Hematopoietic multipotent progenitor cell (in vitro differentiated cells): Measurements from ENCODE around the gene SDF4. TPM values are rescaled to one million over a fixed set of nuclear protein-coding genes. Genes with fewer than 3 reads are reported as not detected.

Experiments used
- DNase-seq, 3 donors: peaks; one replicate each; pipeline ENCODE4 v3.0.0-alpha.2; 2011 to 2015; ENCODE audit warnings: low read depth in 2 of 3, low spot score in 2 of 3
- total RNA-seq: library from RNA; depleted of rRNA; stranded (reverse); fragments of >200 nt; gene quantifications from one replicate; pipeline ENCODE4 v1.2.3, GENCODE V29; 2012

Gene SDF4
- total RNA-seq, 1 donor = 67.1 TPM

GRCh38 chr1:1242461-1243265 is 10.9 kb upstream of the SDF4 start:
- DNase-seq = no peak

GRCh38 chr1:1241588-1242219 is 9.9 kb upstream of the SDF4 start:
- DNase-seq = no peak

GRCh38 chr1:1240822-1241587 is 9.2 kb upstream of the SDF4 start:
- no peak for DNase-seq

- DNase-seq = no peak
These were observed 8.5 kb upstream of the SDF4 start for GRCh38 chr1:1240348-1240732.

GRCh38 chr1:1239614-1240347 is 8.0 kb upstream of the SDF4 start:
- DNase-seq = no peak

- DNase-seq = no peak
These were observed 7.4 kb upstream of the SDF4 start for GRCh38 chr1:1239227-1239613.

- DNase-seq = no peak
These were observed 6.9 kb upstream of the SDF4 start for GRCh38 chr1:1238702-1239178.

GRCh38 chr1:1237874-1238701 is 6.3 kb upstream of the SDF4 start:
- no peak for DNase-seq

- no peak for DNase-seq
These were observed 5.4 kb upstream of the SDF4 start for GRCh38 chr1:1236945-1237873.

- no peak for DNase-seq
These were observed 4.5 kb upstream of the SDF4 start for GRCh38 chr1:1236176-1236763.

- DNase-seq = no peak
These were observed 3.4 kb upstream of the SDF4 start for GRCh38 chr1:1235016-1235744.

- no peak for DNase-seq
These were observed 2.5 kb upstream of the SDF4 start for GRCh38 chr1:1234180-1234808.

- no peak for DNase-seq
These were observed 1.7 kb upstream of the SDF4 start for GRCh38 chr1:1233567-1233892.

GRCh38 chr1:1232796-1233566 is 1.2 kb upstream of the SDF4 start:
- no peak for DNase-seq

GRCh38 chr1:1232208-1232795 is 501 bp upstream of the SDF4 start, which contains the start of gene B3GALT6:
TSS of gene B3GALT6 (plus strand) at chr1:1232237. CDS start at chr1:1232279, 42 bp downstream.
- no peak for DNase-seq

GRCh38 chr1:1230656-1231399 is 973 bp downstream of the SDF4 start:
- DNase-seq = no peak
